ENCODE measurements around the gene FAM3B. TPM values are rescaled to one million over a fixed set of nuclear protein-coding genes. Genes with fewer than 3 reads are reported as not detected.

The FAM3B gene
- total and polyA plus RNA-seq, 2 experiments from 2014 or later, result 2.5 to 3.6 TPM

- peaks cover 15% of the 10 kb centered on the region for H3K4me1 Mint-ChIP-seq
- Histone ChIP-seq H4K20me1 (replicated peaks; ENCODE audit: insufficient read depth) (no peaks in the 10 kb centered on the region), H3K4me2 (no peak overlapping the region), H3K9me2 (ENCODE audit: insufficient read depth) (no peaks in the 10 kb centered on the region), H3F3A (replicated peaks; ENCODE audit: low read depth) (no peaks in the 10 kb centered on the region), H3K4me1 (ENCODE audit: insufficient read depth) (no peaks in the 10 kb centered on the region; the same call in 1 of the 2 replicates), H3K36me3 (ENCODE audit: insufficient read depth) (no peaks in the 10 kb centered on the region), H3K27ac (ENCODE audit: low read depth) (no peak overlapping the region), H2AFZ (no peak overlapping the region), H3K4me3 (no peak overlapping the region), H3K27me3 (ENCODE audit: insufficient read depth) (no peaks in the 10 kb centered on the region), H3K79me2 (replicated peaks; ENCODE audit: insufficient read depth) (no peaks in the 10 kb centered on the region)
- H3K9me3 Mint-ChIP-seq, result no peaks in the 10 kb centered on the region
- ATAC-seq (no peak), DNase-seq (ENCODE audit: low spot score) (no peak)
- no peak overlapping the region for H3K27ac Mint-ChIP-seq
- TF ChIP-seq CTCF (conservative IDR thresholded peaks at IDR 0.05; ENCODE audit: low read depth in 2 of 2) (no peak), EZH2phosphoT487 (IDR thresholded peaks at IDR 0.05; ENCODE audit: unreplicated experiment) (no peak), REST (IDR thresholded peaks at IDR 0.05; ENCODE audit: unreplicated experiment) (no peak), ZNF114 (CRISPR knock-in tag; IDR thresholded peaks at IDR 0.05) (no peak), CREB1 (CRISPR knock-in tag; IDR thresholded peaks at IDR 0.05; ENCODE audit: low read depth) (no peak), NANOG (IDR thresholded peaks at IDR 0.05; ENCODE audit: borderline replicate concordance) (no peak), JUNB (IDR thresholded peaks at IDR 0.05; ENCODE audit: unreplicated experiment) (no peak), ZNF331 (CRISPR knock-in tag; IDR thresholded peaks at IDR 0.05; ENCODE audit: low read depth) (no peak), STAT1 (IDR thresholded peaks at IDR 0.05; ENCODE audit: unreplicated experiment) (no peak), POLR2AphosphoS5 (IDR thresholded peaks at IDR 0.05; ENCODE audit: low read depth) (no peak), EZH2 (IDR thresholded peaks at IDR 0.05; ENCODE audit: low read depth, unreplicated experiment) (no peak), ETS1 (IDR thresholded peaks at IDR 0.05) (no peak)
- TF ChIP-seq, protein P1, sequence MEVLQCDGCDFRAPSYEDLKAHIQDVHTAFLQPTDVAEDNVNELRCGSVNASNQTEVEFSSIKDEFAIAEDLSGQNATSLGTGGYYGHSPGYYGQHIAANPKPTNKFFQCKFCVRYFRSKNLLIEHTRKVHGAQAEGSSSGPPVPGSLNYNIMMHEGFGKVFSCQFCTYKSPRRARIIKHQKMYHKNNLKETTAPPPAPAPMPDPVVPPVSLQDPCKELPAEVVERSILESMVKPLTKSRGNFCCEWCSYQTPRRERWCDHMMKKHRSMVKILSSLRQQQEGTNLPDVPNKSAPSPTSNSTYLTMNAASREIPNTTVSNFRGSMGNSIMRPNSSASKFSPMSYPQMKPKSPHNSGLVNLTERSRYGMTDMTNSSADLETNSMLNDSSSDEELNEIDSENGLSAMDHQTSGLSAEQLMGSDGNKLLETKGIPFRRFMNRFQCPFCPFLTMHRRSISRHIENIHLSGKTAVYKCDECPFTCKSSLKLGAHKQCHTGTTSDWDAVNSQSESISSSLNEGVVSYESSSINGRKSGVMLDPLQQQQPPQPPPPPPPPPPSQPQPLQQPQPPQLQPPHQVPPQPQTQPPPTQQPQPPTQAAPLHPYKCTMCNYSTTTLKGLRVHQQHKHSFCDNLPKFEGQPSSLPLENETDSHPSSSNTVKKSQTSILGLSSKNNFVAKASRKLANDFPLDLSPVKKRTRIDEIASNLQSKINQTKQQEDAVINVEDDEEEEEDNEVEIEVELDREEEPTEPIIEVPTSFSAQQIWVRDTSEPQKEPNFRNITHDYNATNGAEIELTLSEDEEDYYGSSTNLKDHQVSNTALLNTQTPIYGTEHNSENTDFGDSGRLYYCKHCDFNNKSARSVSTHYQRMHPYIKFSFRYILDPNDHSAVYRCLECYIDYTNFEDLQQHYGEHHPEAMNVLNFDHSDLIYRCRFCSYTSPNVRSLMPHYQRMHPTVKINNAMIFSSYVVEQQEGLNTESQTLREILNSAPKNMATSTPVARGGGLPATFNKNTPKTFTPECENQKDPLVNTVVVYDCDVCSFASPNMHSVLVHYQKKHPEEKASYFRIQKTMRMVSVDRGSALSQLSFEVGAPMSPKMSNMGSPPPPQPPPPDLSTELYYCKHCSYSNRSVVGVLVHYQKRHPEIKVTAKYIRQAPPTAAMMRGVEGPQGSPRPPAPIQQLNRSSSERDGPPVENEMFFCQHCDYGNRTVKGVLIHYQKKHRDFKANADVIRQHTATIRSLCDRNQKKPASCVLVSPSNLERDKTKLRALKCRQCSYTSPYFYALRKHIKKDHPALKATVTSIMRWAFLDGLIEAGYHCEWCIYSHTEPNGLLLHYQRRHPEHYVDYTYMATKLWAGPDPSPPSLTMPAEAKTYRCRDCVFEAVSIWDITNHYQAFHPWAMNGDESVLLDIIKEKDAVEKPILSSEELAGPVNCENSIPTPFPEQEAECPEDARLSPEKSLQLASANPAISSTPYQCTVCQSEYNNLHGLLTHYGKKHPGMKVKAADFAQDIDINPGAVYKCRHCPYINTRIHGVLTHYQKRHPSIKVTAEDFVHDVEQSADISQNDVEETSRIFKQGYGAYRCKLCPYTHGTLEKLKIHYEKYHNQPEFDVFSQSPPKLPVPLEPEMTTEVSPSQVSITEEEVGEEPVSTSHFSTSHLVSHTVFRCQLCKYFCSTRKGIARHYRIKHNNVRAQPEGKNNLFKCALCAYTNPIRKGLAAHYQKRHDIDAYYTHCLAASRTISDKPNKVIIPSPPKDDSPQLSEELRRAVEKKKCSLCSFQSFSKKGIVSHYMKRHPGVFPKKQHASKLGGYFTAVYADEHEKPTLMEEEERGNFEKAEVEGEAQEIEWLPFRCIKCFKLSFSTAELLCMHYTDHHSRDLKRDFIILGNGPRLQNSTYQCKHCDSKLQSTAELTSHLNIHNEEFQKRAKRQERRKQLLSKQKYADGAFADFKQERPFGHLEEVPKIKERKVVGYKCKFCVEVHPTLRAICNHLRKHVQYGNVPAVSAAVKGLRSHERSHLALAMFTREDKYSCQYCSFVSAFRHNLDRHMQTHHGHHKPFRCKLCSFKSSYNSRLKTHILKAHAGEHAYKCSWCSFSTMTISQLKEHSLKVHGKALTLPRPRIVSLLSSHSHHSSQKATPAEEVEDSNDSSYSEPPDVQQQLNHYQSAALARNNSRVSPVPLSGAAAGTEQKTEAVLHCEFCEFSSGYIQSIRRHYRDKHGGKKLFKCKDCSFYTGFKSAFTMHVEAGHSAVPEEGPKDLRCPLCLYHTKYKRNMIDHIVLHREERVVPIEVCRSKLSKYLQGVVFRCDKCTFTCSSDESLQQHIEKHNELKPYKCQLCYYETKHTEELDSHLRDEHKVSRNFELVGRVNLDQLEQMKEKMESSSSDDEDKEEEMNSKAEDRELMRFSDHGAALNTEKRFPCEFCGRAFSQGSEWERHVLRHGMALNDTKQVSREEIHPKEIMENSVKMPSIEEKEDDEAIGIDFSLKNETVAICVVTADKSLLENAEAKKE (CRISPR knock-in tag; IDR thresholded peaks at IDR 0.05), result no peak
- H3K4me3 Mint-ChIP-seq, result no peak overlapping the region
- no peaks in the 10 kb centered on the region for H3K36me3 Mint-ChIP-seq (ENCODE audit: low read depth)
- H3K27me3 Mint-ChIP-seq (ENCODE audit: insufficient read depth, low read depth, poor library complexity), result peaks cover 6% of the 10 kb centered on the region
These were observed 8.7 kb downstream of the FAM3B start for GRCh38 chr21:41325138-41325912.

Data from GM23338 (cell line).